ENCODE measurements around the gene SNTA1. TPM values are rescaled to one million over a fixed set of nuclear protein-coding genes. Genes with fewer than 3 reads are reported as not detected.

SNTA1 gene
- total RNA-seq, 2 donors from 2014 or later, result 2.2 to 3.7 TPM

DNA sequence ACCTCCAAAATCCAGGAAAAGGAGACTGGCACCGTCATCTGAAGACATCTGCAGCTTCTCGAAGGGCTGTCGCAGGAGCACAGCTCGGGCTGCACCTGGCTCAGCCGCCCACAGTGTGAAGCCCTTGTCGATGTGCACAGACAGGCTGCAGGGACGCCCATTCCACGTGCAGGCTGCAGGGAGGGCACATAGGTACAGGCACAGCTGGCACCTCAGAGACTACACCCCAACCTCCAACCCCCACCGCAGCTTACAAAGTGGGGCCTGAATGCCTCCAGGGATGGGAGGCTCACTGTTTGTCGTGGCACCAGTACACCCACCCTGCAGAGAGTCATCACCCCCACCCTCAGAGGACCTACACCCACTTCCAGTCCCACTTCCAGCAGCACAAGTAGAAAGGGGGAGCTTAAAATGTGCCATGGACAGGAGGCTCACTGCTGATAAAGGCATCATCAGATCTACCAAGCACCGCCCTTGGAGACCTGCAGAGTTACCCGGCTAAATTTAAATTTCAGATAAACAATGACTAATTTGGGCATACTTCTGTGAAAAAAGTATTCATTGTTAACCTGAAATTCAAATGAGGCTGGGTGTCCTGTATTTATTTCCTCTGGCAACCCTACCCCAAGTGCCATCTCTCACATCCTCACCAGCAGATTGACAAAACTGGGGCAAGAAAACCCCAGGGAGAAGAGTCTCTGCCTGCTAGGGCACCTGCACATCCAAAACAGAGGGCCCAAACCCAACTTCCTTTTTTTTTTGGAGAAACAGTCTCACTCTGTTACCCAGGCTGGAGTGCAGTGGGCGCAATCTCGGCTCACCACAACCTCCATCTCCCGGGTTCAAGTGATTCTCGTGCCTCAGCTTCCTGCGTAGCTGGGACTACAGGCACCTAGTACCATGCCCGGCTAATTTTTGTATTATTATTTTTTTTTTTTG, 34.6 kb downstream of the SNTA1 start:
- DNase-seq (no peak), ATAC-seq (replicated peaks in 1 of 2) (no peak)
- Mint-ChIP-seq H3K4me3 (no peak overlapping the region), H3K36me3 (ENCODE audit: insufficient read depth in 2 of 2) (peaks cover 0 to 6% of the 10 kb centered on the region in 2 donors), H3K9me3 (no peaks in the 10 kb centered on the region), H3K27me3 (ENCODE audit: low read depth) (no peaks in the 10 kb centered on the region), H3K4me1 (ENCODE audit: low read depth) (peaks cover 12% of the 10 kb centered on the region), H3K27ac (no peak overlapping the region)

DNA sequence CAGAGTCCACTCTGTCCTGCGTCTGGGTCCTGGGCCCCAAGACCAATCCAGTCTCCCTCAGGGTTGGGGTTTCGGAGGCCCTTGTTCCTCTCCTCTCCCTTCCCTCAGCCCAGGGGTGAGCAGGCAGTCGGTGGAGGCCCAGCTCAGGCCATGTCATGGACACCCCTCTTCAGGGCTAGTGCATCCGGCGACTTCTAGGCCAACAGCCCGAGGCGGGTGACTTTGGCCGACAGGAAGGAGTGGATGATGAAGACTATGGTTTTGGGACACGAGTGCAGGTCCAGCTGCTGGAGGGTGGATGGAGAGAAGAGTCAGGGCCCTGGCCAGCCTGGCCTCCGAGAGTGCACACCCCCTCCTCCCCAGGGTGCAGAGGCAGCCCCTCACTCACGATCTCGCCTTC, 35.2 kb downstream of the SNTA1 start:
- DNase-seq (no peak), ATAC-seq (replicated peaks in 1 of 2) (no peak)
- no peak overlapping the region for H3K4me3 Mint-ChIP-seq
- H3K27me3 Mint-ChIP-seq (ENCODE audit: low read depth), result no peaks in the 10 kb centered on the region
- H3K9me3 Mint-ChIP-seq, result no peaks in the 10 kb centered on the region
- H3K36me3 Mint-ChIP-seq (ENCODE audit: insufficient read depth in 2 of 2), result peaks cover 0 to 6% of the 10 kb centered on the region in 2 donors
- H3K27ac Mint-ChIP-seq, result no peak overlapping the region
- H3K4me1 Mint-ChIP-seq (ENCODE audit: low read depth), result peaks cover 16% of the 10 kb centered on the region

DNA sequence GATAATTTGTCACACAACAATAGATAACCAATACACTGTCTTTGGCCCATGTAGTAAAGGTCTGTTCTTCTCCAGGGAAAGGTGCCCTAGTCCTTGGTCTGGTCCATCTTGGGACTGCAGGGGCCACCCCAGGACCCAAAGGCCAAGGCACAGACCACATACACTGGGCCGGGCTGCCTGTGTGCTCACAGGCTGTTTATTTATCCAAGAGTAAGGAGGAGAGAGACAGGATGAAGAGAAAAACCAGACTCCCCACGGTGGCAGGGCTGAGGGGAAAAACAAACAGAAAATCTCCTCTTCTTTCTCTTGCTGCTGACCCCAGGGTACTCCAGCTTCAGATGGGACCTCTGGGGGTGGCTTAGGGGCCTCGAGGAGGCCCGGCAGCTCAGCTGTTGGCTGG, 35.8 kb downstream of the SNTA1 start:
- H3K9me3 Mint-ChIP-seq, result no peaks in the 10 kb centered on the region
- H3K36me3 Mint-ChIP-seq (ENCODE audit: insufficient read depth in 2 of 2), result peaks cover 0 to 6% of the 10 kb centered on the region in 2 donors
- no peak for ATAC-seq (replicated peaks in 1 of 2)
- no peak for DNase-seq
- H3K27ac Mint-ChIP-seq, result no peak overlapping the region
- no peak overlapping the region for H3K4me3 Mint-ChIP-seq
- H3K4me1 Mint-ChIP-seq (ENCODE audit: low read depth), result peaks cover 16% of the 10 kb centered on the region
- H3K27me3 Mint-ChIP-seq (ENCODE audit: low read depth), result no peaks in the 10 kb centered on the region

DNA sequence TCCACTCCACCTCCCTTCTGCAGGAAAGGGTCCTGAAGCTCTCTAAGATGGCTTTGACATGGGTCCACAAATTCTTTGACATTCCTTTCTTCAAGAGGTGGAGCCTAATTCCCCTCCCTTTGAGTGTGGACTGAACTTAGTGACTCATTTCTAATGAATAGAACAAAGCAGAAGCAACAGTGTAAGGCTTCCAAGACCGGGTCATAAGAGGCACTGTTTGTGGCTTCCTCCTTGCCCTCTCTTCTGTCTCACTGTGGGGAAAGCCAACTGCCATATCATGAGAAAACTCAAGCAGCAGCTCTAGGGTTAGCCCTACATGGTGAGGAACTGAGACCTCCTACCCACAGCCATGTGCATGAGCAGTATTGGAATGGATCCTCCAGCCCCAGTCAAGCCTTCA, 36.3 kb downstream of the SNTA1 start:
- Mint-ChIP-seq H3K27me3 (ENCODE audit: low read depth) (no peaks in the 10 kb centered on the region), H3K9me3 (no peaks in the 10 kb centered on the region), H3K4me1 (ENCODE audit: low read depth) (peaks cover 21% of the 10 kb centered on the region), H3K4me3 (no peak overlapping the region), H3K27ac (no peak overlapping the region), H3K36me3 (ENCODE audit: insufficient read depth in 2 of 2) (peaks cover 0 to 6% of the 10 kb centered on the region in 2 donors)
- DNase-seq, result no peak
- ATAC-seq (replicated peaks in 1 of 2), result peak in 1 of 2 donors; percentile 28

DNA sequence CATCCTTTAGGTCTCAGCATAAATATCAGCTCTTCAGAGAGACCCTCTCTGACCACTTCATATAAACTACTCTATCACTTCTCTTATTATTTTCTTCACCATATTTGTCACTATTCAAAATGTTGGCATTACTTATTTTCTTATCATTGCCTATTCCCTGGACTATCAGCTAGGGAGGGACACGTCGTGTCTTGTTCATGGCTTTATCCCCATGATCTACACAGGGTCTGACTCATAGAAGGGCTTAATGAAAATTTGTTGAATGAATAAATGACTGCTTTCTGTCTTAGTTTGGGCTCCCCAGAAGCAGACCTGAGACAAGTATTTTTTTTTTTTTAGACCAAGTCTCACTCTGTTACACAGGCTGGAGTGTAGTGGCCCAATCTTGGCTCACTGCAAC, 39.3 kb downstream of the SNTA1 start:
- Mint-ChIP-seq H3K4me1 (ENCODE audit: low read depth) (peaks cover 44% of the 10 kb centered on the region), H3K27me3 (ENCODE audit: low read depth) (no peaks in the 10 kb centered on the region), H3K4me3 (peak overlapping the region in 1 of 2 donors; percentile 45), H3K36me3 (ENCODE audit: insufficient read depth in 2 of 2) (peaks cover 0 to 6% of the 10 kb centered on the region in 2 donors), H3K27ac (no peak overlapping the region), H3K9me3 (no peaks in the 10 kb centered on the region)
- DNase-seq (no peak), ATAC-seq (replicated peaks in 1 of 2) (no peak)

DNA sequence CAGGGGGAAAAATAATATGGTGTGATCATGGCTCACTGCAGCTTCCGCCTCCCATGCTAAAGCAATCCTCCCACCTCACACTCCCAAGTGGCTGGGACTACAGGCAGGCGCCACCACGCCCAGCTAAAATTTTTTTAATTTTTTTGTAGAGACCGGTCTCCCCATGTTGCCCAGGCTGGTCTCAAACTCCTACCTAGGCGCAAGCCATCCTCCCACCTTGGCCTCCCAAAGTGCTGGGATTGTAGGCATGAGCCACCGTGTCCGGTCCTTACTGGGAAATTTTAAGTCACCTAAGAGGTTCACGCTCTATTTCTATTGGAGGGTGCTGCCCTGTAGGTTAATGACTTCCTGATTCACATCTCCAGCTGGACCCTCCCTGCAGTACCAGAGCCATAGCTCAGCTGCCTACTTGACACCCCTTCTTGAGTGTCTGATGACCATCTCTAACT, 41.6 kb downstream of the SNTA1 start:
- Mint-ChIP-seq H3K4me1 (ENCODE audit: low read depth) (peaks cover 46% of the 10 kb centered on the region), H3K9me3 (no peaks in the 10 kb centered on the region), H3K27me3 (ENCODE audit: low read depth) (no peaks in the 10 kb centered on the region), H3K4me3 (peak overlapping the region; percentile 97 to 99), H3K27ac (peak overlapping the region; percentile 26), H3K36me3 (ENCODE audit: insufficient read depth in 2 of 2) (no peaks in the 10 kb centered on the region)
- ATAC-seq (replicated peaks in 1 of 2), result peak in 1 of 2 donors; percentile 40
- peak in 1 of 2 donors; percentile 6 for DNase-seq

DNA sequence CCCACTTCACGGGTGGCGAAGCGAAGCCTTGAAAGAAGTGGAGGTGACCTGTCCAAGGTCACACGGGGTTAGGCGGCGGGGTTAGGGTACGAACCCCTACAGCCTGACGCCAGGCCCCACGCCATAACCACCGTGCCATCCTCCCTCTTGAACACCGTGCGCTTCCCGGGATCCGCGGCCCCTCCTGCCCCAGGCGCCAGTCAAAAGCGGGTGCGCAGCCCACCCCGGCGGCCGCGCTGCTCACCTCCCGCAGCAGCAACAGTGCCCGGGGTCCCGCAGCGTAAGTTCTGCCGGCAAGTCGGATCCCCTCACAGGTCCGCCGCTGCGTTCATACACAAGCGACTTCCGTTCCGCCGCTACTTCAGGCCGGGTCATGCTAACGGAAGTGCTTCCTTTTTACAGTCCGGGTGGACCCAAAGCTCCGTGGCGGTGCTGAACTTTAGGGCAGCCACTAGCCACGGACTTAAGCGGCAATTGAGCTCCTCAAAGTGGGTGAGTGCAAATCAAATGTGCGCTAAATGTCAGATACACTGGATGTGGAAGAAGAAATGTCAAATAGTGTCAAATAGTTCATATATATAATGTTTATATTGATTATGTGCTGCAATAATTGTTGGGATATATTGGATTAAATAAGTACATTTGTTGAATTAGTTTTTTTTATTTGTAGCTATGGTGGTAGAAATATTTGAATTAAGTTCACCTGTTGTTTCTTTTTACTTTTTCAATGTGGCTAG, 42.2 kb downstream of the SNTA1 start, which contains the start of gene CDK5RAP1:
TSS of gene CDK5RAP1 (minus strand) at position 336 of the 737 bp plus-strand sequence. CDS start 4,455 bp downstream, outside the sequence.
- no peaks in the 10 kb centered on the region for H3K36me3 Mint-ChIP-seq (ENCODE audit: insufficient read depth in 2 of 2)
- H3K4me3 Mint-ChIP-seq, result peak within 1 kb of the TSS; percentile 97 to 99
- DNase-seq (peak; percentile 86 to 90), ATAC-seq (replicated peaks in 1 of 2) (peak; percentile 99)
- H3K27ac Mint-ChIP-seq, result peak within 1 kb of the TSS; percentile 53
- no peaks in the 10 kb centered on the region for H3K27me3 Mint-ChIP-seq (ENCODE audit: low read depth)
- H3K4me1 Mint-ChIP-seq (ENCODE audit: low read depth), result peaks cover 50% of the 10 kb centered on the region
- no peaks in the 10 kb centered on the region for H3K9me3 Mint-ChIP-seq

DNA sequence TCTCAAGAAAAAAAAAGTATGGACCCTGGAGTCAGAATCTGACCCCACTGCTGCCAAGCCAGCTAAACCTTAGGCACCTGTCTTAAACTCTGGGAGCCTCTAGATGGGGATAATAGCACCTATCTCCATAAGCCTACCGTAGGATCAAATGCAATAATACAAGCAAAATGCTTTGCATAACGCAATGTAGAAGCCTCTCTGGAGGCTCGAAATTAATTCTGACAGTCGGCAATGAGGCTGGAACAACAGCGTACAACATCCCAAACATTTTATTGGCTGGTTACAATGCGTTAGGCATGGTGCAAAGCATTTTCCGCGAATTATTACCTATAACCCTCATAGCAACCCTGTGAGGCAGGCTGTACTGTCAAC, 42.8 kb downstream of the SNTA1 start:
- DNase-seq (no peak), ATAC-seq (replicated peaks in 1 of 2) (peak; percentile 36 to 41)
- Mint-ChIP-seq H3K27ac (peak overlapping the region; percentile 26), H3K27me3 (ENCODE audit: low read depth) (no peaks in the 10 kb centered on the region), H3K9me3 (no peaks in the 10 kb centered on the region), H3K4me1 (ENCODE audit: low read depth) (peaks cover 50% of the 10 kb centered on the region), H3K4me3 (peak overlapping the region; percentile 97 to 99), H3K36me3 (ENCODE audit: insufficient read depth in 2 of 2) (no peaks in the 10 kb centered on the region)

DNA sequence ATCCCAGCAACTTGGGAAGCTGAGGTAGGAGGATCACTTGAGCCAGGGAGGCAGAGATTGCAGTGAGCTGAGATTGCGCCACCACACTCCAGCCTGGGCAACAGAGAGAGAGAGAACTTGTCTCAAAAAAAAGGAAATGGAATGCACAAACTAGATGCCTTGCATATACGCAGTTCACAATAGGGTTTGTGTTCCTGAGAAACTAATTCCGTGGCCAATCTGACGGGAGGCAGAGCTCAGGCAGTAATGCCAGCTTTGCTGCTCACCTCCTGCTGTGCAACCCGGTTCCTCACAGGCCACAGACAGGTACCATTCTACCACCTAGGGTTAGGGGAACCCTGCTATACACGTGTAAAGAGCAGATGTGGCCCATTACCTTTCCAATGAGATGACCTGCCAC, 43.6 kb downstream of the SNTA1 start:
- no peaks in the 10 kb centered on the region for H3K27me3 Mint-ChIP-seq (ENCODE audit: low read depth)
- H3K4me3 Mint-ChIP-seq, result peak overlapping the region; percentile 97 to 99
- DNase-seq, result no peak
- peak overlapping the region; percentile 53 for H3K27ac Mint-ChIP-seq
- peaks cover 50% of the 10 kb centered on the region for H3K4me1 Mint-ChIP-seq (ENCODE audit: low read depth)
- no peaks in the 10 kb centered on the region for H3K9me3 Mint-ChIP-seq
- peaks cover 0 to 1% of the 10 kb centered on the region in 2 donors for H3K36me3 Mint-ChIP-seq (ENCODE audit: insufficient read depth in 2 of 2)
- ATAC-seq (replicated peaks in 1 of 2), result no peak

DNA sequence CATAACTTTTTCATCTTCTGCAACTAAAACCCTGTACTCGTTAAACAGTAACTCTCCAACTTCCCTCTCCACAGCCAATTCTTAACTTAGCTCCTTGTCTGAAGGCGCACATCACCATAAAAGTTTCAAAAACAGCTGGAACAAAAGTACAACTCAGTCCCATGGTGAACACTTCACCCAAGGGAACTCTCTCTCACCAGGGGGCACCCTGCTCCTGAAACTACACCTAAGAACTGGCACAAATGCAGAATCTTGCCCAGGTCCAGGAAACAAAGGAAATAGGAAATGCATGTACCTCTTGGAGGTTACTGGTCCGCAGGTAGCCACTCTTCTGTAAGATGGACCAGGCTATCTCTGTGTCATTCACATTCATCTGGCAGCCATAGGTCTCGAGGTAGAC, 48.8 kb downstream of the SNTA1 start:
- peaks cover 0 to 22% of the 10 kb centered on the region in 2 donors for H3K36me3 Mint-ChIP-seq (ENCODE audit: insufficient read depth in 2 of 2)
- peak overlapping the region; percentile 64 for H3K27ac Mint-ChIP-seq
- ATAC-seq (replicated peaks in 1 of 2) (no peak), DNase-seq (no peak)
- no peaks in the 10 kb centered on the region for H3K27me3 Mint-ChIP-seq (ENCODE audit: low read depth)
- peaks cover 17% of the 10 kb centered on the region for H3K4me1 Mint-ChIP-seq (ENCODE audit: low read depth)
- no peaks in the 10 kb centered on the region for H3K9me3 Mint-ChIP-seq
- no peak overlapping the region for H3K4me3 Mint-ChIP-seq

DNA sequence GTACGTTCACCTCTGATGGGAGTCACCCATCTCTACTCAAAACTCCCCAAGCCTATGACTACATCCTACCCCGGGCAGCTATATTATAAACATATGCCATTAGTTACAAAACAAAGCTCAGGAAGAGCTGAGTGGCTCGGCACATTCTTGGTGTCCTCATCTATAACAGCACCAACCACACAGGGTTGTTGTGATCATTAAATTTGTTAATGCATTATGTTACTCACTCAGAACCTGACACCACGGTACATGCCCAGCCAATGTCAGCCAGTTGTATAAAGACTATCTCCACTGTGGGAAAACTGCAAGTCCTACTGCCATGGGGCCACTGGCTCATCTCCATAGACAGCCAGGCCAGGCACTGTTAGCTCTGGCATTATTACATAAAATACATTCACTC, 50.0 kb downstream of the SNTA1 start:
- DNase-seq (no peak), ATAC-seq (replicated peaks in 1 of 2) (no peak)
- no peak overlapping the region for H3K4me3 Mint-ChIP-seq
- H3K27me3 Mint-ChIP-seq (ENCODE audit: low read depth), result no peaks in the 10 kb centered on the region
- H3K9me3 Mint-ChIP-seq, result no peaks in the 10 kb centered on the region
- H3K4me1 Mint-ChIP-seq (ENCODE audit: low read depth), result peaks cover 10% of the 10 kb centered on the region
- H3K27ac Mint-ChIP-seq, result no peak overlapping the region
- H3K36me3 Mint-ChIP-seq (ENCODE audit: insufficient read depth in 2 of 2), result peaks cover 0 to 24% of the 10 kb centered on the region in 2 donors

DNA sequence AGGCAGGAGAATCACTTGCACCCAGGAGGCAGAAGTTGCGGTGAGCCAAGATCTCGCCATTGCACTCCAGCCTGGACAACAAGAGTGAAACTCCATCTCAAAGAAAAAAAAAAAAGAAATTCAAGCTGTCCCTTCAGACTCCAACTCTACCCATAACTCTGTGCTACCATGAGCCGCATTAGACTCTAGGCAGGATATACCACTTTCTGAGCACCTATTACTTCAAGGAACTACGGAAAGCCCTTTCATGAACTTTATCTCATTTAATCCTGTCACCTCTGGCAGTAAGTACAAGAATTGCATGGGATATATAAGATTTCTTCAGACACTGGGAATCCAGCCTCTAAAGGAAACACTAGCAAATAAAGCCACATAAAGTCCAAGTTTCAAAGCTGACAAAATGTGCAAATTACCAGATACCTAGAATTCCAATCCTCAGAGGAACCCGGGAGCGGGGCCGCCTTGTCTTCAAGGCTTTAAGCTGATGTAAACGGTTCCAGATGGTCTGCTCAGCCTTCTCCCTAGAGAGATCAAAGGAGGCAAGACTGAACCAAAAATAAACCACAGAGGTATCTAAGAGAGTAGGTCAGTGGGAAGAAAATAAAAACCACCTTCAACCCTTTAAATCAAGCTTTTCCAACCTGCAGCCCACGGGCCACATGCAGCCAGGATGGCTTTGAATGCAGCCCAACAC, 51.7 kb downstream of the SNTA1 start:
- Mint-ChIP-seq H3K36me3 (ENCODE audit: insufficient read depth in 2 of 2) (peaks cover 0 to 27% of the 10 kb centered on the region in 2 donors), H3K4me1 (ENCODE audit: low read depth) (peaks cover 3% of the 10 kb centered on the region), H3K27me3 (ENCODE audit: low read depth) (no peaks in the 10 kb centered on the region), H3K4me3 (no peak overlapping the region), H3K9me3 (no peaks in the 10 kb centered on the region), H3K27ac (no peak overlapping the region)
- no peak for ATAC-seq (replicated peaks in 1 of 2)
- DNase-seq, result no peak

All from activated T-cell treated with anti-CD3 and anti-CD28 coated beads, Interleukin-2, amount 50 U/mL, for 72 hours (primary cell).